Vagina (tissue), 2 donors: ENCODE data around the gene EHD2.

Experiments used
- POLR2A ChIP-seq, 2 donors: fragments of 450-650 bp; IDR thresholded peaks; one replicate each; pipeline ENCODE4 v1.6.1; 2017; ENCODE audit warnings: antibody characterized with exemption in 2 of 2, mild to moderate bottlenecking in 2 of 2, moderate library complexity in 2 of 2
- TF ChIP-seq, protein P1 (sequence below), 3 experiments: fragments of 450-650 bp in 2 of 3; fragments of 200-600 bp in 1 of 3; sonication (generic) in 1 of 3; IDR thresholded peaks; one replicate each; pipeline ENCODE4 v1.5.1; 2017 to 2019; ENCODE audit warnings: antibody characterized with exemption in 3 of 3, mild to moderate bottlenecking in 2 of 3, moderate library complexity in 2 of 3

DNA sequence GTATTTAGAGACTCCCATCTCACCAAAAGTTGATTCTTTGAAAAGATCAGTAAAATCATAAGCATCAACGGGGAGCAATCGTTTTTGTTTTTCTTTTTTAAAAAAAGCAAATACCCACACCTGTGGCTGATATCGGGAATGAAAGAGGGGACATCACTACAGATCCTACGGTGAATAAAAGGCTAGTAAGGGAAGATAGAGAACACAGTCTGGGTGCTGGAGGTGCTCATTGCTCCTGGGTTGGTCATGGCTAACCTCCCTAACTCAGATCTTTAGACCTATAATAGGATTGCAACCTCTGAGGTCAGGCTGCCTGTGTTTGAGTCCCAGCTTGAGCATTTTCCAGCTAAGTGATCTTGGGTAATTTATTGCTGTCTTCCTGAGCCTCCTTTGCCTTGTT is 1.1 kb downstream of the EHD2 start:
- TF ChIP-seq, protein P1, sequence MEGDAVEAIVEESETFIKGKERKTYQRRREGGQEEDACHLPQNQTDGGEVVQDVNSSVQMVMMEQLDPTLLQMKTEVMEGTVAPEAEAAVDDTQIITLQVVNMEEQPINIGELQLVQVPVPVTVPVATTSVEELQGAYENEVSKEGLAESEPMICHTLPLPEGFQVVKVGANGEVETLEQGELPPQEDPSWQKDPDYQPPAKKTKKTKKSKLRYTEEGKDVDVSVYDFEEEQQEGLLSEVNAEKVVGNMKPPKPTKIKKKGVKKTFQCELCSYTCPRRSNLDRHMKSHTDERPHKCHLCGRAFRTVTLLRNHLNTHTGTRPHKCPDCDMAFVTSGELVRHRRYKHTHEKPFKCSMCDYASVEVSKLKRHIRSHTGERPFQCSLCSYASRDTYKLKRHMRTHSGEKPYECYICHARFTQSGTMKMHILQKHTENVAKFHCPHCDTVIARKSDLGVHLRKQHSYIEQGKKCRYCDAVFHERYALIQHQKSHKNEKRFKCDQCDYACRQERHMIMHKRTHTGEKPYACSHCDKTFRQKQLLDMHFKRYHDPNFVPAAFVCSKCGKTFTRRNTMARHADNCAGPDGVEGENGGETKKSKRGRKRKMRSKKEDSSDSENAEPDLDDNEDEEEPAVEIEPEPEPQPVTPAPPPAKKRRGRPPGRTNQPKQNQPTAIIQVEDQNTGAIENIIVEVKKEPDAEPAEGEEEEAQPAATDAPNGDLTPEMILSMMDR (IDR thresholded peaks at IDR 0.05), result no peak
- TF ChIP-seq POLR2A (IDR thresholded peaks at IDR 0.05), result no peak
